ENCODE measurements around the gene UST.

Gene UST

DNA sequence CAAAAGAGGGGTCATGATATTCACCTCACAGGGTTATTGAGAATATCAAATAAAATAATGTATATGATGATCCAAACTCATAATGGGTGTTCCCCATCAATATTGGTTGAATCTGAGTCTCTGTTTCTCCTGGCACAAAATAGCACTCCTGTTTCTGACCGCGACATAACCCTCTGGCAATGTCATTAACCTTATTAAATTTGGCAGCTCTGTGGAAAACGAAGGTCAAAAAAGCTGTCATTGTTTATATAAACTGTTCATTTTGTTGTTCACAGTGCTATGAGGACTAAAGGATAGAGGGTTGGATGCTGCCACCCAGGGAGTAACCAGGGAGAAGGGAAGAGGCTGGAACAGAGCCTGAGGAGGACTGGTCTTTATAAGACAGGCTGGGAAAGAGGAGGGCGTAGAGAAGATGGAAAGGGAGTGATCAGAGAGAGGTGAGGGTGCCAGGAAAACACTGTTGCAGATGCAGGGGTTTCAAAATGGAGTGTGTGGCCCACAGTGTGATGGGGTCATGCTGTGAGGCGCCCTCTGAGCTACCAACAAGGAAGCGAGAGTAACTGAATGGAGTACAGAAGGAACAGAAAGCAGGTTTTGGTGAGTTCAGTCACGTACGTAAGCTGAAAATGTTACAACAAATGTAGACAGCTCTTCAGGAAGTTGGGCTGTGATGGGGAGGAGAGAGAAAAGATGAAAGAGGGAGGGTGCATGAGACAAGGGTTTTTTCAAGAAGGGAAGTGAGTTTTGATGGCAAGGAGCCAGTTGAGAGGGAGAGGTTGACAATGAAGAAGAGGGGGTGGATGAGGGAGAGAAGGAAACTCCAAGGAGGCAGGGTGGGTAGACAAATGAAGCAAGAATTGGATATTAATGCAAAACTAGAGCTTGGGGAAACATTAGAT is 319.1 kb downstream of the UST start:
- DNase-seq (ENCODE audit: low read depth in 1 of 2, low spot score in 1 of 2) = no peak
- in situ Hi-C loops (cut with HindIII; ENCODE audit: low pct_unique_long_range_greater_than_20kb, low sequenced_read_pairs) = no loop called here
- TF ChIP-seq JUND (IDR thresholded peaks at IDR 0.05; ENCODE audit: low read depth) = no peak

- DNase-seq (ENCODE audit: low read depth in 1 of 2, low spot score in 1 of 2) = no peak
- TF ChIP-seq JUND (IDR thresholded peaks at IDR 0.05; ENCODE audit: low read depth) = no peak
- in situ Hi-C loops (cut with HindIII; ENCODE audit: low pct_unique_long_range_greater_than_20kb, low sequenced_read_pairs) = no loop called here
These were observed 325.2 kb downstream of the UST start for GRCh38 chr6:149071997-149072396.

DNA sequence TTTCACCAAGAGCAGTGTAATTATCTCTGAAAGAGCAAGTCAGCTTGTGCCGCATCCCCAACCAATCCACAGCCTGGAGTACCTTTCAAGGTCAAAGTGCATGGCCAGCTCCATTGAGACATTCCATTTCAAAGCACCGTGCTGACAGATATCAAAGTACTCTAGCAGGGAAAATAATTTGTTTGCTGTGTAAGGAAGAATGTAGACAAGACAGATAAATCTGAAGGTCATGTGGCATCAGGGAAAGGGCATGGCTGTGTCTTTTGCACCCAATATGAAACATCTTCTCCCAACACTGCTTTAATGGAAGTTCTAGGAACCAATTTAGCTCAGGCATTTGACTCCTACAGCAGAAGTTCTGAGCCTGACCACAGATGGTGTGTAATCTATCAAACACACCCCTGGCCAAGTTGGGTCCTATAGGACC is 328.0 kb downstream of the UST start:
- TF ChIP-seq JUND (IDR thresholded peaks at IDR 0.05; ENCODE audit: low read depth) = no peak
- in situ Hi-C loops (cut with HindIII; ENCODE audit: low pct_unique_long_range_greater_than_20kb, low sequenced_read_pairs) = no loop called here
- no peak for DNase-seq (ENCODE audit: low read depth in 1 of 2, low spot score in 1 of 2)

DNA sequence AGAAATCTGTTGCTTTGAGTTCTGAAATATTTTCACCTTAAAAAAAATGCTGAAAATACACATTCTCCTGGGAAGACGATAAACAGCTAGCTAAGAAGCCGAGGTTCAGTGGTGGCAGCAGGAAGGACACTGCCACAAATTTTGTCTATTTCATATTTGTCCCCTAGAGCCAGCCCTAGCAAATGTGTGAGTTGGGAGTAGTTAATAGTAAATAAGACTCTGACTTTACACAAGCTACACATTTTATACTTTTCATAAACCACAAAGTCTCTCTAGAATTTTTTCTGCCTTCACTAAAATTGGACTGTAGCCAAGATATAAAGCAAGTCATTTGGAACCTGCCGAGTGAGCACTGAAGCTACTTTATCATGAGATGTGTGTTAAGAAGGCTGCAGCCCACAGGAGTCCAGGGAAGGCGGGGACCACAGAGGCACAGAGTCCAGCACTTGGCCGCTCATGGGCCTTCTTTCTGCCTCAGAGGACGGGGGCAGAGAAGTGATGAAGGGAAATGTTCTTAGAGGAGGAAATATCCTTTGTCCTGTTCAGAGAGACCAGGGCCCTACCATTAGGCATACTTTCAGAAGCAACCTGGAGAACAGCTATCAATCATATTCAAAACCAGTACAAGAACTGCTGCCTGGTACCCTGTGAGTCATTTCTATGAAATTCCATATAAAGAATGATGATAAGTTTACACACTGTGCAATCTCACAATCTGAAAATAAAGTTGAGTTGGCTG is 329.0 kb downstream of the UST start:
- no peak for DNase-seq (ENCODE audit: low read depth in 1 of 2, low spot score in 1 of 2)
- in situ Hi-C loops (cut with HindIII; ENCODE audit: low pct_unique_long_range_greater_than_20kb, low sequenced_read_pairs) = no loop called here

GRCh38 chr6:149076355-149076734 is 329.5 kb downstream of the UST start:
- peak; percentile 72; the same call in 1 of the 2 replicates for TF ChIP-seq JUND (IDR thresholded peaks at IDR 0.05; ENCODE audit: low read depth)
- peak in 1 of 2 experiments; percentile 92 for DNase-seq (ENCODE audit: low read depth in 1 of 2, low spot score in 1 of 2)
- in situ Hi-C loops (cut with HindIII; ENCODE audit: low pct_unique_long_range_greater_than_20kb, low sequenced_read_pairs) = no loop called here

More for the DNA sequence above, 329.0 kb downstream of the UST start:
- no peak; the same call in 1 of the 2 replicates for TF ChIP-seq JUND (IDR thresholded peaks at IDR 0.05; ENCODE audit: low read depth)

GRCh38 chr6:149077208-149077607 is 330.4 kb downstream of the UST start:
- in situ Hi-C loops (cut with HindIII; ENCODE audit: low pct_unique_long_range_greater_than_20kb, low sequenced_read_pairs) = no loop called here
- no peak for DNase-seq (ENCODE audit: low read depth in 1 of 2, low spot score in 1 of 2)
- peak; percentile 62; the same call in 1 of the 2 replicates for TF ChIP-seq JUND (IDR thresholded peaks at IDR 0.05; ENCODE audit: low read depth)

GRCh38 chr6:149078211-149078782 is 331.5 kb downstream of the UST start:
- in situ Hi-C loops (cut with HindIII; ENCODE audit: low pct_unique_long_range_greater_than_20kb, low sequenced_read_pairs) = no loop called here
- DNase-seq (ENCODE audit: low read depth in 1 of 2, low spot score in 1 of 2) = no peak
- no peak for TF ChIP-seq JUND (IDR thresholded peaks at IDR 0.05; ENCODE audit: low read depth)

GRCh38 chr6:149079456-149079855 is 332.6 kb downstream of the UST start:
- no peak for TF ChIP-seq JUND (IDR thresholded peaks at IDR 0.05; ENCODE audit: low read depth)
- peak in 1 of 2 experiments; percentile 80 for DNase-seq (ENCODE audit: low read depth in 1 of 2, low spot score in 1 of 2)
- in situ Hi-C loops (cut with HindIII; ENCODE audit: low pct_unique_long_range_greater_than_20kb, low sequenced_read_pairs) = no loop called here

GRCh38 chr6:149079911-149080491 is 333.2 kb downstream of the UST start:
- in situ Hi-C loops (cut with HindIII; ENCODE audit: low pct_unique_long_range_greater_than_20kb, low sequenced_read_pairs) = no loop called here
- DNase-seq (ENCODE audit: low read depth in 1 of 2, low spot score in 1 of 2) = peak; percentile 17 to 94
- TF ChIP-seq JUND (IDR thresholded peaks at IDR 0.05; ENCODE audit: low read depth) = peak; percentile 45; the same call in 1 of the 2 replicates

DNA sequence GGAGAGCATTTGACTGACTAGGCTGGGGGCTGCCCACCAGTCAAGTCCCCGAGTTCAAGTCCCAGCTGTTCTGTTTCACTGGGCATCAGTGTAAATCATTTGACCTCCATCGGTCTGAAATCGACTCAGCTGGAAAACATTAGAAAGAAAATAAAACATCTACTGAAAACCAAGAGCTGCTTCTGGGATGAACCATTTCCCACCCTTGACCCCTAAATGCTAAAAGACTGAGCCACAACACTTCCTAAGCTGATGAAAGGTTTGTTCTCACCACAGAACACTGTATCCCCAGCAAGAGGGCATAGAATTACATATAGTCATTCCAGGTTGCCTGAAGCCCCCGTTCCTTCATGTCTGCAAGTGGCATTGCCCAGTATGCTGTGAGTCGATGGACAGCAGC is 333.7 kb downstream of the UST start:
- DNase-seq (ENCODE audit: low read depth in 1 of 2, low spot score in 1 of 2) = no peak

GRCh38 chr6:149081281-149081680 is 334.5 kb downstream of the UST start:
- no peak for TF ChIP-seq JUND (IDR thresholded peaks at IDR 0.05; ENCODE audit: low read depth)
- in situ Hi-C loops (cut with HindIII; ENCODE audit: low pct_unique_long_range_greater_than_20kb, low sequenced_read_pairs) = no loop called here
- DNase-seq (ENCODE audit: low read depth in 1 of 2, low spot score in 1 of 2) = no peak

More for the DNA sequence above, 333.7 kb downstream of the UST start:
- in situ Hi-C loops (cut with HindIII; ENCODE audit: low pct_unique_long_range_greater_than_20kb, low sequenced_read_pairs) = no loop called here
- TF ChIP-seq JUND (IDR thresholded peaks at IDR 0.05; ENCODE audit: low read depth) = no peak

DNA sequence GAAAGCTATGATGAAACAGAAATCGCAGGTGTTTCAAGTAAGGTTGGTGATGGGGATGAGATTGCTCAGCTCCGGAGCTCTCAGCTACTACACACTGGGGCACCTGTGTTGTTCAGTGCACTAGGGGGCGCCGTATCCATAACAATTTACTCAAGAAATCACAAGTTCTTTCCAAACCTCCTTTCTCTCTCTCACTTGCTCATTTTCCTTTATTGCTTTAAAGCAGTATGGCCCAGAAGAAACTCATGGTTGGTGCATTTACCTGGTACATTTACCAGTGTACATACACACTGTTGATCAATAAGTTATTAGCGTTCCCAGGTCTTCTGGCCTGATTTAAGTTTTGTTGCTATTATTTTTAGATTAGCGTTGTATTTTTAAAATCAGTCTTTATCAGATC is 335.5 kb downstream of the UST start:
- no peak for TF ChIP-seq JUND (IDR thresholded peaks at IDR 0.05; ENCODE audit: low read depth)
- peak in 1 of 2 experiments; percentile 88 for DNase-seq (ENCODE audit: low read depth in 1 of 2, low spot score in 1 of 2)
- in situ Hi-C loops (cut with HindIII; ENCODE audit: low pct_unique_long_range_greater_than_20kb, low sequenced_read_pairs) = no loop called here

All from T47D (cell line).